Endothelial cell (in vitro differentiated cells): Measurements from ENCODE around the gene LSM14B. TPM values are rescaled to one million over a fixed set of nuclear protein-coding genes. Genes with fewer than 3 reads are reported as not detected.

Experiments
- DNase-seq: peaks from one replicate; pipeline ENCODE4 v3.0.0; 2021; ENCODE audit warnings: low spot score
- H3K27ac Mint-ChIP-seq: one replicate; pipeline ENCODE4 v1.8.0; 2021; ENCODE audit warnings: mixed read lengths, inconsistent platforms; ENCODE audit not compliant: unreplicated experiment
- H3K27me3 Mint-ChIP-seq: one replicate; pipeline ENCODE4 v1.8.0; 2021; ENCODE audit warnings: mild to moderate bottlenecking, moderate library complexity, mixed read lengths, inconsistent platforms; ENCODE audit not compliant: unreplicated experiment
- H3K36me3 Mint-ChIP-seq: one replicate; pipeline ENCODE4 v1.8.0; 2021; ENCODE audit warnings: mild to moderate bottlenecking, low read depth, mixed read lengths, inconsistent platforms; ENCODE audit not compliant: unreplicated experiment
- H3K4me1 Mint-ChIP-seq: one replicate; pipeline ENCODE4 v1.8.0; 2021; ENCODE audit warnings: mild to moderate bottlenecking, mixed read lengths, inconsistent platforms; ENCODE audit not compliant: unreplicated experiment
- H3K4me3 Mint-ChIP-seq: one replicate; pipeline ENCODE4 v1.8.0; 2021; ENCODE audit warnings: mild to moderate bottlenecking, mixed read lengths, inconsistent platforms; ENCODE audit not compliant: unreplicated experiment
- H3K9me3 Mint-ChIP-seq: one replicate; pipeline ENCODE4 v1.8.0; 2021; ENCODE audit warnings: mixed read lengths, inconsistent platforms; ENCODE audit not compliant: unreplicated experiment
- CTCF ChIP-seq: fragments of 200-600 bp; sonication (generic); IDR thresholded peaks from one replicate; pipeline ENCODE4 v1.5.0; 2021; ENCODE audit warnings: antibody characterized with exemption; ENCODE audit not compliant: unreplicated experiment
- total RNA-seq: library from RNA; stranded (reverse); fragmentation: NEBNext Ultra II Directional; extraction: Animal tissue kit (Norgen Biotek cat#: 25700); gene quantifications from one replicate; pipeline ENCODE4 v1.2.1, GENCODE V29; 2021; ENCODE audit not compliant: unreplicated experiment

The LSM14B gene
- total RNA-seq, 1 donor from 2014 or later: 35.3 TPM

GRCh38 chr20:62139636-62140035, 17.4 kb downstream of the LSM14B start:
- peak overlapping the region; percentile 49 for H3K4me3 Mint-ChIP-seq

GRCh38 chr20:62141043-62141396, 18.7 kb downstream of the LSM14B start:
- Mint-ChIP-seq H3K36me3 (peaks cover 44% of the 10 kb centered on the region), H3K27ac (peak overlapping the region; percentile 45), H3K4me3 (peak overlapping the region; percentile 98), H3K4me1 (peaks cover 31% of the 10 kb centered on the region), H3K9me3 (no peaks in the 10 kb centered on the region), H3K27me3 (peaks cover 21% of the 10 kb centered on the region)
- TF ChIP-seq CTCF: no peak
- no peak for DNase-seq

More at GRCh38 chr20:62139636-62140035, 17.4 kb downstream of the LSM14B start:
- Mint-ChIP-seq H3K4me1 (peaks cover 21% of the 10 kb centered on the region), H3K9me3 (no peaks in the 10 kb centered on the region), H3K27ac (peak overlapping the region; percentile 42), H3K36me3 (peaks cover 47% of the 10 kb centered on the region), H3K27me3 (peaks cover 18% of the 10 kb centered on the region)
- no peak for TF ChIP-seq CTCF
- DNase-seq: no peak

DNA sequence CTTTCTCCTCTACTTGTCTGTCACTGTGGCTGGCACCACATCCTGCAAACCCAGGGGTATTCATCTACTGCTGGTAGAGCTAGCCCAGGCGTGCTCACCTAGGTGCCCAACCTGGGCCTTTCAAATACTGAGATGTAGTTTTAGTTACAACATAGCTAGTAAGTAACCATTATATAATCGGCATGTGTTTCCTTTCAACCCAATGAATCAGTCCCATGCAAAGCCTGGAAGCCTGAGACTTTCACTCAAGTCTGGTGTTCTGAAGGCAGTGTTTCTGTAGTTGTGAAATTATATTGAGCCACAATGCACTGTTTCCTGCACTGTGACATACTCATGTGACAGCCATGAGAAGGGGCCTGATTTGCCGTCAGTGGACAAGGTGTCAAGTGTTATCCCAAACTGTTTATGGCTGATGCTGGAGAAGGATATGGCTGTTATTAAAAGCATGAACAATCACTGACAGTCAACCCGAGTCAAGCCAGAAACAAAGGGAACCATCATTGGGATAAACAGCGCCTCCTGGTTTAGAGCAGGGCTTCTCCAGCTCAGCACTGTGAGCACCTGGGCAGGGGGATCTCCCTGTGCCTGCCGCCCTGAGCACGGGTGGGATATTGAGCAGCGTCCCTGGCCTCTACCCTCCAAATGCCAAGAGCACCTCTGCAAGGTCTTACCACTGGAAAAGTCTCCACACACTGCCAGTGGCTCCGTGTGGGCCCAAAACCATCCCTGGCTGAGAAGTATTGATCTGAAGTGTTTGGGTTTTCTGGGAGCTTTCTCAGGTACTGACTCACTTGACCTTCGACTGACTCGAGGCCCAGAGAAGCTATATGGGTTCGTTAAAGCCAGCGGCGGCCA, 19.3 kb downstream of the LSM14B start:
- H3K4me1 Mint-ChIP-seq: peaks cover 31% of the 10 kb centered on the region
- H3K27ac Mint-ChIP-seq: peak overlapping the region; percentile 95
- H3K27me3 Mint-ChIP-seq: peaks cover 21% of the 10 kb centered on the region
- TF ChIP-seq CTCF: no peak
- H3K9me3 Mint-ChIP-seq: no peaks in the 10 kb centered on the region
- H3K4me3 Mint-ChIP-seq: peak overlapping the region; percentile 98
- DNase-seq: no peak
- peaks cover 38% of the 10 kb centered on the region for H3K36me3 Mint-ChIP-seq

- peak; percentile 35 for DNase-seq
- peaks cover 31% of the 10 kb centered on the region for H3K36me3 Mint-ChIP-seq
- TF ChIP-seq CTCF: no peak
These were observed 20.2 kb downstream of the LSM14B start for GRCh38 chr20:62142252-62143080.

More at GRCh38 chr20:62142252-62143080, 20.2 kb downstream of the LSM14B start:
- H3K27ac Mint-ChIP-seq: peak overlapping the region; percentile 95
- H3K4me1 Mint-ChIP-seq: peaks cover 31% of the 10 kb centered on the region
- peaks cover 25% of the 10 kb centered on the region for H3K27me3 Mint-ChIP-seq
- H3K4me3 Mint-ChIP-seq: peak overlapping the region; percentile 98
- no peaks in the 10 kb centered on the region for H3K9me3 Mint-ChIP-seq
